PC-3 (cell line): ENCODE measurements around the gene RTP3.

Source experiments
- CTCF ChIP-seq: fragments of 300-600 bp; sonication (generic); conservative IDR thresholded peaks from 2 replicates; pipeline ENCODE4 v1.5.1; 2017; ENCODE audit warnings: antibody characterized with exemption, low read depth, mild to moderate bottlenecking, low read length
- EZH2 ChIP-seq: fragments of 300-600 bp; sonication (generic); IDR thresholded peaks from one replicate; pipeline ENCODE4 v1.6.1; 2017; ENCODE audit warnings: antibody characterized with exemption, mild to moderate bottlenecking, low read length; ENCODE audit not compliant: unreplicated experiment
- EZH2phosphoT487 ChIP-seq: fragments of 300-600 bp; sonication (generic); IDR thresholded peaks from 2 replicates; pipeline ENCODE4 v1.6.1; 2018; ENCODE audit warnings: mild to moderate bottlenecking, antibody characterized with exemption, low read length, borderline replicate concordance

GRCh38 chr3:46549989-46550388 is 52.2 kb downstream of the RTP3 start:
- TF ChIP-seq CTCF (no peak), EZH2 (no peak), EZH2phosphoT487 (no peak)
